Liver (tissue), 9 donors: ENCODE results near the gene MYO15A. TPM values are rescaled to one million over a fixed set of nuclear protein-coding genes. Genes with fewer than 3 reads are reported as not detected.

ENCODE experiments used
- DNase-seq: peaks from one replicate; pipeline ENCODE4 v3.0.0-alpha.2; 2017; ENCODE audit warnings: low spot score
- H3K27ac ChIP-seq, 2 donors: one replicate each; pipeline ENCODE4 v1.7.0; 2013; ENCODE audit warnings: inconsistent platforms in 2 of 2, low read length in 2 of 2, control low read depth in 1 of 2, low read depth in 1 of 2, mild to moderate bottlenecking in 1 of 2
- H3K27me3 ChIP-seq, 4 donors: one replicate each; pipeline versions ENCODE4 v1.6.1 to v1.7.0; 2013; ENCODE audit warnings: low read length in 3 of 4, inconsistent platforms in 1 of 4, mild to moderate bottlenecking in 1 of 4, moderate library complexity in 1 of 4; ENCODE audit not compliant: control insufficient read depth in 4 of 4, insufficient read depth in 4 of 4
- H3K36me3 ChIP-seq, 4 donors: one replicate each; pipeline versions ENCODE4 v1.6.1 to v1.7.0; 2013; ENCODE audit warnings: low read length in 3 of 4, mild to moderate bottlenecking in 3 of 4, low read depth in 1 of 4, moderate library complexity in 1 of 4; ENCODE audit not compliant: control insufficient read depth in 4 of 4, insufficient read depth in 3 of 4
- H3K4me1 ChIP-seq, 4 donors: one replicate each; pipeline versions ENCODE4 v1.6.1 to v1.7.0; 2013; ENCODE audit warnings: low read length in 3 of 4, mild to moderate bottlenecking in 3 of 4, moderate library complexity in 1 of 4; ENCODE audit not compliant: control insufficient read depth in 4 of 4, insufficient read depth in 4 of 4
- H3K4me3 ChIP-seq, 3 donors: one replicate each; pipeline versions ENCODE4 v1.6.1 to v1.7.0; 2013; ENCODE audit warnings: low read length in 3 of 3, control low read depth in 1 of 3, low read depth in 1 of 3, mild to moderate bottlenecking in 1 of 3
- H3K9ac ChIP-seq, 2 donors: one replicate each; pipeline ENCODE4 v1.7.0; 2013; ENCODE audit warnings: low read length in 2 of 2, mild to moderate bottlenecking in 2 of 2, moderate library complexity in 2 of 2, control low read depth in 1 of 2, low read depth in 1 of 2
- H3K9me3 ChIP-seq, 4 donors: one replicate each; pipeline versions ENCODE4 v1.6.1 to v1.7.0; 2013; ENCODE audit warnings: low read length in 3 of 4; ENCODE audit not compliant: control insufficient read depth in 4 of 4
- EGR1 ChIP-seq, 2 donors: IDR thresholded peaks; 2 replicates each; pipeline ENCODE4 v1.6.1; 2016 to 2018; ENCODE audit warnings: antibody characterized with exemption in 2 of 2, low read depth in 2 of 2
- FOXA1 ChIP-seq: IDR thresholded peaks from 2 replicates; pipeline ENCODE4 v1.6.1; 2016; ENCODE audit warnings: antibody characterized with exemption
- FOXA2 ChIP-seq: IDR thresholded peaks from 2 replicates; pipeline ENCODE4 v1.6.1; 2016; ENCODE audit warnings: antibody characterized with exemption
- GABPA ChIP-seq, 2 donors: IDR thresholded peaks in 1 of 2; conservative IDR thresholded peaks in 1 of 2; 2 replicates each; pipeline ENCODE4 v1.6.1; 2016; ENCODE audit warnings: antibody characterized with exemption in 2 of 2, mild to moderate bottlenecking in 1 of 2, moderate library complexity in 1 of 2
- HNF4A ChIP-seq, 2 donors: conservative IDR thresholded peaks; 2 replicates each; pipeline ENCODE4 v1.6.1; 2016; ENCODE audit warnings: antibody characterized with exemption in 2 of 2, mild to moderate bottlenecking in 2 of 2
- HNF4G ChIP-seq: IDR thresholded peaks from 2 replicates; pipeline ENCODE4 v1.6.1; 2016; ENCODE audit warnings: antibody characterized with exemption
- JUND ChIP-seq, 2 donors: IDR thresholded peaks; 2 replicates each; pipeline ENCODE4 v1.6.1; 2016; ENCODE audit warnings: antibody characterized with exemption in 2 of 2
- NR2F2 ChIP-seq: IDR thresholded peaks from 2 replicates; pipeline ENCODE4 v1.6.1; 2016; ENCODE audit warnings: antibody characterized with exemption
- RAD21 ChIP-seq, 2 donors: IDR thresholded peaks; 2 replicates each; pipeline ENCODE4 v1.6.1; 2016; ENCODE audit warnings: antibody characterized with exemption in 2 of 2, mild to moderate bottlenecking in 2 of 2
- RXRA ChIP-seq, 2 donors: IDR thresholded peaks; 2 replicates each; pipeline ENCODE4 v1.6.1; 2017 to 2018; ENCODE audit warnings: antibody characterized with exemption in 2 of 2, mild to moderate bottlenecking in 1 of 2
- SP1 ChIP-seq: IDR thresholded peaks from 2 replicates; pipeline ENCODE4 v1.6.1; 2018; ENCODE audit warnings: antibody characterized with exemption, mild to moderate bottlenecking
- TAF1 ChIP-seq: conservative IDR thresholded peaks from 2 replicates; pipeline ENCODE4 v1.6.1; 2016; ENCODE audit warnings: antibody characterized with exemption, mild to moderate bottlenecking
- YY1 ChIP-seq: IDR thresholded peaks from 2 replicates; pipeline ENCODE4 v1.6.1; 2016; ENCODE audit warnings: antibody characterized with exemption, mild to moderate bottlenecking
- WGBS: extraction: QIAGEN DNeasy Blood & Tissue Kit; methylation state at CpG from one replicate; pipeline ENCODE4 v1.1.7; 2013; 5-methylcytosine and 5-hydroxymethylcytosine counted together
- polyA plus RNA-seq, 2 donors: library from polyadenylated mRNA; stranded (reverse) in 1 of 2; unstranded in 1 of 2; fragments of 200-250 nt in 1 of 2; fragments of >200 nt in 1 of 2; fragmentation: Nextera tagmentation in 1 of 2; extraction: Ambion mirVana in 1 of 2; gene quantifications; one replicate each; pipeline versions ENCODE4 v1.2.1 to v1.2.3, GENCODE V29; 2013 to 2015
- total RNA-seq, 2 donors: library from RNA; depleted of rRNA; stranded (reverse); fragments of >200 nt; gene quantifications; one replicate each; pipeline ENCODE4 v1.2.3, GENCODE V29; 2014
- TF ChIP-seq, protein P1 (sequence below): fragments of 150-350 bp; IDR thresholded peaks from 2 replicates; pipeline ENCODE4 v1.5.1; 2017; ENCODE audit warnings: improper control_type of control experiment, low read depth, low read length; ENCODE audit not compliant: missing input control
- TF ChIP-seq, protein P2 (sequence below): IDR thresholded peaks from 2 replicates; pipeline ENCODE4 v1.6.1; 2016; ENCODE audit warnings: antibody characterized with exemption
- TF ChIP-seq, protein P3 (sequence below): IDR thresholded peaks from 2 replicates; pipeline ENCODE4 v1.6.1; 2016; ENCODE audit warnings: antibody characterized with exemption, mild to moderate bottlenecking
- donor health status: healthy.
- donor health status: healthy.
- donor health status: healthy.
- donor health status: healthy.
- donor health status: healthy.

Gene MYO15A
- total and polyA plus RNA-seq, 4 donors = 0.15 to 2.9 (median 0.97) TPM

DNA sequence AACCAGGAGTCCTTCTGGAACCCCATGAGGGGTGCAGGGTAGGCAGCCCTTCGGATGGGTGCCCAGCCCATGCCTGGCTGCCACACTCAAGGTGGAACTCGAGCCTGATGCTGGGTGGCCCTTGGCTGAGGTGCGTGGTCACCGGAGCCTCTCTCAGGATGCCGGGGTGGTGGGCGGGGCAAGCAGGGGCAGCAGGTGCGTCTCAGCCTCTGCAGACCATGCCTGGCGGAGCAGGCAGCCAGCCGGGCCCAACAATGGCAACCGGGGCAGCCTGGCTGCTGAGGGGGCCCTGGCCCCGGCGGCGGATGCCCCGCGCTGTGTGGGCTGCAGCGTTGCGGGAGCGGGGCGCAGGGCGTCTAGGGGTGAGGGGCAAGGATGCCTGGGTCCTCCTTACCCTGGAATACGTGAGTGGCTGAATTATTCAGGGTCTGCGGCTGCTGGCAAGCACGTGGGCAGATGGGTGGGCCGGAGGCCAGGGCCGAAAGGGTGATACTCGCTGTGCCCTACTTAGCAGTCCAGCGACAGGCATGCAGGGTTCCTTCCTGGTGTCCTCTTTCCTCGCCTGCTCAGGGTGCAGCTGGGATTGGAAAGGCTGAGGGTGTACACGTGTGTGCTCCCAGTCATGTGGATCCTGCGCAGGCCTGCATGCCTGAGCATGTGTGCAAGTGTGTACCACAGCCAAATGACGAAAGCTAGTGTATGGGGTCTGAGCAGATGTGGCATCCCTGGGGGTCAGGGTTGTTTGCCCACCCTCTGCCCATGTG lies 14.6 kb downstream of the MYO15A start:
- Histone ChIP-seq H3K4me3 (no peak overlapping the region), H3K9ac (no peak overlapping the region), H3K4me1 (peaks cover under 1 to 2% (median 2%) of the 10 kb centered on the region in 4 donors), H3K9me3 (no peaks in the 10 kb centered on the region), H3K27me3 (no peaks in the 10 kb centered on the region), H3K36me3 (no peaks in the 10 kb centered on the region), H3K27ac (no peak overlapping the region)
- DNase-seq = no peak
- 90% methylated on average over 31 of the region's 31 CpGs for WGBS
- TF ChIP-seq YY1 = no peak
- no peak for TF ChIP-seq TAF1
- no peak for TF ChIP-seq RAD21 (IDR thresholded peaks at IDR 0.05)
- no peak for TF ChIP-seq HNF4A (conservative IDR thresholded peaks at IDR 0.05)

DNA sequence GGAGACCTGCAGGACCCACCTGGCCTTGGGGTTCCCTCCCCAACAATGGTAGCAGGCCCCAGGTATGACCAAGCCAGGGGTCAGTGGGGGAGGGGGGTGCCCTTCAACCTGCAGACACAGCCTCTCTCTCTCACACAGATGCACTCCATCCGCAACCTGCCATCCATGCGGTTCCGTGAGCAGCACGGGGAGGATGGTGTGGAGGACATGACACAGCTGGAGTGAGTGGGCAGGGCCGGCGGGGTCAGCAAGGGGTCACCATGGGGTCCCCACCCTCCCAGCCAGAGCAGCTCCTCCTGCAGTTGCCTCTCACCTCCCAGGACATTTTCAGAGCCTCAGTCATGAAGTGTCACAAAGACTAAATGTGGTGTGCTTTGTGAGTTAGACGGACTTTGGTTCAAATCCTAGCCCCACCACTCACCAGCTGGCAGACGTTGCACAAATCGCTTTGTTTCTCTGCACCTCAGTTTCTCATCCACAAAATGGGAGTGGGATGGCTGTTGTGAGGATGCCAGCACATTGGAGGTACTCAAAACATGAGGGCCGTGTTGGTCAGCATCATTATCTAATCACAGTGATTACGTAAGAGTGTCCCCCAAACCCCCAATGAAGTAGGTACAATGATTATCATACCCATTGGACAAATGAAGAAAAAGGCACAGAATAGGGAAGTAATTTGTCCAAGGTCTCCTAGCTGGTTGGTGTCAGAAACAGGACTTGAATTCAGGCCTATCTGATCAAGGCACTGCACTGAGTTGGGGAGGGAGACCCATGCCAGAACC lies 16.0 kb downstream of the MYO15A start:
- H3K9ac ChIP-seq = no peak overlapping the region
- peaks cover 0 to 10% (median 1%) of the 10 kb centered on the region in 4 donors for H3K4me1 ChIP-seq
- TF ChIP-seq, protein P1, sequence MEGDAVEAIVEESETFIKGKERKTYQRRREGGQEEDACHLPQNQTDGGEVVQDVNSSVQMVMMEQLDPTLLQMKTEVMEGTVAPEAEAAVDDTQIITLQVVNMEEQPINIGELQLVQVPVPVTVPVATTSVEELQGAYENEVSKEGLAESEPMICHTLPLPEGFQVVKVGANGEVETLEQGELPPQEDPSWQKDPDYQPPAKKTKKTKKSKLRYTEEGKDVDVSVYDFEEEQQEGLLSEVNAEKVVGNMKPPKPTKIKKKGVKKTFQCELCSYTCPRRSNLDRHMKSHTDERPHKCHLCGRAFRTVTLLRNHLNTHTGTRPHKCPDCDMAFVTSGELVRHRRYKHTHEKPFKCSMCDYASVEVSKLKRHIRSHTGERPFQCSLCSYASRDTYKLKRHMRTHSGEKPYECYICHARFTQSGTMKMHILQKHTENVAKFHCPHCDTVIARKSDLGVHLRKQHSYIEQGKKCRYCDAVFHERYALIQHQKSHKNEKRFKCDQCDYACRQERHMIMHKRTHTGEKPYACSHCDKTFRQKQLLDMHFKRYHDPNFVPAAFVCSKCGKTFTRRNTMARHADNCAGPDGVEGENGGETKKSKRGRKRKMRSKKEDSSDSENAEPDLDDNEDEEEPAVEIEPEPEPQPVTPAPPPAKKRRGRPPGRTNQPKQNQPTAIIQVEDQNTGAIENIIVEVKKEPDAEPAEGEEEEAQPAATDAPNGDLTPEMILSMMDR = no peak
- no peak for TF ChIP-seq RXRA (IDR thresholded peaks at IDR 0.05)
- TF ChIP-seq, protein P2, sequence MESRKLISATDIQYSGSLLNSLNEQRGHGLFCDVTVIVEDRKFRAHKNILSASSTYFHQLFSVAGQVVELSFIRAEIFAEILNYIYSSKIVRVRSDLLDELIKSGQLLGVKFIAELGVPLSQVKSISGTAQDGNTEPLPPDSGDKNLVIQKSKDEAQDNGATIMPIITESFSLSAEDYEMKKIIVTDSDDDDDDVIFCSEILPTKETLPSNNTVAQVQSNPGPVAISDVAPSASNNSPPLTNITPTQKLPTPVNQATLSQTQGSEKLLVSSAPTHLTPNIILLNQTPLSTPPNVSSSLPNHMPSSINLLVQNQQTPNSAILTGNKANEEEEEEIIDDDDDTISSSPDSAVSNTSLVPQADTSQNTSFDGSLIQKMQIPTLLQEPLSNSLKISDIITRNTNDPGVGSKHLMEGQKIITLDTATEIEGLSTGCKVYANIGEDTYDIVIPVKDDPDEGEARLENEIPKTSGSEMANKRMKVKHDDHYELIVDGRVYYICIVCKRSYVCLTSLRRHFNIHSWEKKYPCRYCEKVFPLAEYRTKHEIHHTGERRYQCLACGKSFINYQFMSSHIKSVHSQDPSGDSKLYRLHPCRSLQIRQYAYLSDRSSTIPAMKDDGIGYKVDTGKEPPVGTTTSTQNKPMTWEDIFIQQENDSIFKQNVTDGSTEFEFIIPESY = no peak
- TF ChIP-seq EGR1 (IDR thresholded peaks at IDR 0.05; ENCODE audit: low read depth in 2 of 2) = no peak
- TF ChIP-seq HNF4A (conservative IDR thresholded peaks at IDR 0.05) = no peak
- TF ChIP-seq TAF1 = no peak
- TF ChIP-seq FOXA2 = no peak
- TF ChIP-seq YY1 = no peak
- H3K27ac ChIP-seq = no peak overlapping the region
- H3K27me3 ChIP-seq = no peaks in the 10 kb centered on the region
- no peak for DNase-seq
- WGBS = 83% methylated on average over 11 of the region's 11 CpGs
- H3K4me3 ChIP-seq = no peak overlapping the region
- no peaks in the 10 kb centered on the region for H3K36me3 ChIP-seq
- no peaks in the 10 kb centered on the region for H3K9me3 ChIP-seq

DNA sequence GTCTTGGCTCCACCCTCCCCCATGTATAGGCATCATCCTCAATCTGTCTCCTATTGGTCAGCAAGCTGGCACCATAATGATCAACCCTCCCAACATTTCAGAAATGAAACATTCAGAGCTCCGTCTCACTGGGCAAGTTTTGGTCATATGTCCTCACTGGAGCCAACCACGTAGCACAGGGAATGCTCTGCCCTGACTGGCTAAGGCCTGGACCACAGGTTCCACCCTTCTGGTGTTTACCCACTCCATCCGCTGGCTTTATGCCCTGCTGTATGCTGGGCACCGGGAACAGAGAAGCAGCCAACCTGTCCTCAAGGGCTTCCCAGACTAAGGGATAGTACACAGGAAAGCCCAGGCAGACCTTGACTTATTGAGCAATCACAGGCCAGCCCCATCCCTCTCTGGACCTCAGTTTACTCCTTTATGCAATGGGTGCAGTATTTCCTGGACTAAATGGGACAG lies 20.5 kb downstream of the MYO15A start:
- no peak for DNase-seq
- Histone ChIP-seq H3K27ac (no peak overlapping the region), H3K27me3 (no peaks in the 10 kb centered on the region)
- TF ChIP-seq JUND (IDR thresholded peaks at IDR 0.05) (peak in 1 of 2 donors; percentile 23), SP1 (peak; percentile 80), TAF1 (no peak), NR2F2 (no peak), FOXA2 (peak; percentile 91), HNF4G (peak; percentile 49), YY1 (peak; percentile 43), HNF4A (conservative IDR thresholded peaks at IDR 0.05) (peak; percentile 85 to 91), FOXA1 (peak; percentile 88), EGR1 (IDR thresholded peaks at IDR 0.05; ENCODE audit: low read depth in 2 of 2) (no peak), GABPA (IDR thresholded peaks at IDR 0.05 in 1 of 2, conservative IDR thresholded peaks at IDR 0.05 in 1 of 2) (no peak)
- TF ChIP-seq, protein P2 = no peak
- TF ChIP-seq, protein P3, sequence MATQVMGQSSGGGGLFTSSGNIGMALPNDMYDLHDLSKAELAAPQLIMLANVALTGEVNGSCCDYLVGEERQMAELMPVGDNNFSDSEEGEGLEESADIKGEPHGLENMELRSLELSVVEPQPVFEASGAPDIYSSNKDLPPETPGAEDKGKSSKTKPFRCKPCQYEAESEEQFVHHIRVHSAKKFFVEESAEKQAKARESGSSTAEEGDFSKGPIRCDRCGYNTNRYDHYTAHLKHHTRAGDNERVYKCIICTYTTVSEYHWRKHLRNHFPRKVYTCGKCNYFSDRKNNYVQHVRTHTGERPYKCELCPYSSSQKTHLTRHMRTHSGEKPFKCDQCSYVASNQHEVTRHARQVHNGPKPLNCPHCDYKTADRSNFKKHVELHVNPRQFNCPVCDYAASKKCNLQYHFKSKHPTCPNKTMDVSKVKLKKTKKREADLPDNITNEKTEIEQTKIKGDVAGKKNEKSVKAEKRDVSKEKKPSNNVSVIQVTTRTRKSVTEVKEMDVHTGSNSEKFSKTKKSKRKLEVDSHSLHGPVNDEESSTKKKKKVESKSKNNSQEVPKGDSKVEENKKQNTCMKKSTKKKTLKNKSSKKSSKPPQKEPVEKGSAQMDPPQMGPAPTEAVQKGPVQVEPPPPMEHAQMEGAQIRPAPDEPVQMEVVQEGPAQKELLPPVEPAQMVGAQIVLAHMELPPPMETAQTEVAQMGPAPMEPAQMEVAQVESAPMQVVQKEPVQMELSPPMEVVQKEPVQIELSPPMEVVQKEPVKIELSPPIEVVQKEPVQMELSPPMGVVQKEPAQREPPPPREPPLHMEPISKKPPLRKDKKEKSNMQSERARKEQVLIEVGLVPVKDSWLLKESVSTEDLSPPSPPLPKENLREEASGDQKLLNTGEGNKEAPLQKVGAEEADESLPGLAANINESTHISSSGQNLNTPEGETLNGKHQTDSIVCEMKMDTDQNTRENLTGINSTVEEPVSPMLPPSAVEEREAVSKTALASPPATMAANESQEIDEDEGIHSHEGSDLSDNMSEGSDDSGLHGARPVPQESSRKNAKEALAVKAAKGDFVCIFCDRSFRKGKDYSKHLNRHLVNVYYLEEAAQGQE = peak; percentile 30

More for the DNA sequence above, 20.5 kb downstream of the MYO15A start:
- Histone ChIP-seq H3K36me3 (no peaks in the 10 kb centered on the region), H3K4me1 (peaks cover 0 to 10% (median 1%) of the 10 kb centered on the region in 4 donors), H3K4me3 (no peak overlapping the region), H3K9ac (no peak overlapping the region), H3K9me3 (no peaks in the 10 kb centered on the region)
- WGBS = 27% methylated on average over 4 of the region's 4 CpGs
